LNCAP (cell line): ENCODE measurements around the gene NAPA.

Source experiments
- TF ChIP-seq, protein P1 (sequence below): fragments of 450-650 bp; IDR thresholded peaks from 2 replicates; pipeline ENCODE4 v1.5.1; 2017; ENCODE audit warnings: mild to moderate bottlenecking

NAPA gene

DNA sequence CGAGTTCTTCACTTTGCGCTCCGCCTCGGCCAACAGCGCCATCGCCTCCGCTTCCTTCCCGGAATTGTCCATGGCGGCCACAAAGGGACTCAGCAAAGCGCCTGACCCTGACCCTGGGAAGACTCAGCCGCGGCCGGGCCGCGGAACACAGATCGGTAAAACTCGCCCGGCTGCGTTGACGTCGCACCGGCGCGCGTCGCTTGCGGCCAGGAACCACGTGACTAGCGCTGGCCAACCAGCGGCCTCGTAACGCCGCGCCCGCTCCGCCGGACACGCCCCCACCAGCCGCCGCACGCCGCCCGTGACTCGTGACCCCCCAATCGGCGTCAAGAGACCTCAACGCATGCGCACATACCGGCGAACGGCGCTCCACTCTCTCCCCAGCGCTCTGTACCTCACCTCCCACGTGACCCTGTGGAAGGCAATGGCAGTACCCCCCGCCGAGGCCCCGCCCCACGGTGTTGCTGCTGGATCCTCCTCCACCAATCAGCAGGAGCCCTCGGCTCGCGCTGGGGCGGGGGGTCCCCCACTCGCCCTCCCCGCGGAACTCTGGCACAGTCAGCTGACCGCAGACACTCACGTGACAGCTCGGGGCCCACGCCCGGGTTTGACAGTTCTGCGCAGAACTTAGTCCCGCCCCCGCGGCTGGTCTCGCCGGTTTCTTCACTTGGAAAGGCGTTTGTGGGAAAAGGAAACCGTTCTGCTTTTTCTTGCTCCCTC, at the start of gene NAPA:
Gene NAPA (minus strand): TSS at position 195 of the 720 bp plus-strand sequence. CDS start 123 bp downstream, at position 72.
- TF ChIP-seq, protein P1, sequence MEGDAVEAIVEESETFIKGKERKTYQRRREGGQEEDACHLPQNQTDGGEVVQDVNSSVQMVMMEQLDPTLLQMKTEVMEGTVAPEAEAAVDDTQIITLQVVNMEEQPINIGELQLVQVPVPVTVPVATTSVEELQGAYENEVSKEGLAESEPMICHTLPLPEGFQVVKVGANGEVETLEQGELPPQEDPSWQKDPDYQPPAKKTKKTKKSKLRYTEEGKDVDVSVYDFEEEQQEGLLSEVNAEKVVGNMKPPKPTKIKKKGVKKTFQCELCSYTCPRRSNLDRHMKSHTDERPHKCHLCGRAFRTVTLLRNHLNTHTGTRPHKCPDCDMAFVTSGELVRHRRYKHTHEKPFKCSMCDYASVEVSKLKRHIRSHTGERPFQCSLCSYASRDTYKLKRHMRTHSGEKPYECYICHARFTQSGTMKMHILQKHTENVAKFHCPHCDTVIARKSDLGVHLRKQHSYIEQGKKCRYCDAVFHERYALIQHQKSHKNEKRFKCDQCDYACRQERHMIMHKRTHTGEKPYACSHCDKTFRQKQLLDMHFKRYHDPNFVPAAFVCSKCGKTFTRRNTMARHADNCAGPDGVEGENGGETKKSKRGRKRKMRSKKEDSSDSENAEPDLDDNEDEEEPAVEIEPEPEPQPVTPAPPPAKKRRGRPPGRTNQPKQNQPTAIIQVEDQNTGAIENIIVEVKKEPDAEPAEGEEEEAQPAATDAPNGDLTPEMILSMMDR: no peak

DNA sequence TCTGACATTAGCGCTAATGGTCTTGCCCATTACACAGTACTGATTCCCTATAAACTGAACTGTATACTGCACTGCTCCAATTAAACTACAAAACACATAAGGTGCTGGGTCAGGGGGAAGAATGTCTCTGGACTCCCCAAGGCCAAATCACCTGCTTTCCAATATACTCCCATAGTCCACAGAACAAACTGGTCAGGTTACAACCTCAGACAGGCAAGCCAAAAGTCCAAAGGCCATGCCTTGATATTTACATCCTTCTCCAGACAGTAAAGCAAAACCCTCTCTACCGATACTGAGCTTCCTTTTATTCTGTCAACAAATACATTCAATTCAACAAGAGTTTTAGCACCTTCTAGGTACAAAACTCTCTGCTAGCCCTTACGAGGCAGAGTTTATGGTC, 49.2 kb upstream of the NAPA start:
- TF ChIP-seq, protein P1: no peak

DNA sequence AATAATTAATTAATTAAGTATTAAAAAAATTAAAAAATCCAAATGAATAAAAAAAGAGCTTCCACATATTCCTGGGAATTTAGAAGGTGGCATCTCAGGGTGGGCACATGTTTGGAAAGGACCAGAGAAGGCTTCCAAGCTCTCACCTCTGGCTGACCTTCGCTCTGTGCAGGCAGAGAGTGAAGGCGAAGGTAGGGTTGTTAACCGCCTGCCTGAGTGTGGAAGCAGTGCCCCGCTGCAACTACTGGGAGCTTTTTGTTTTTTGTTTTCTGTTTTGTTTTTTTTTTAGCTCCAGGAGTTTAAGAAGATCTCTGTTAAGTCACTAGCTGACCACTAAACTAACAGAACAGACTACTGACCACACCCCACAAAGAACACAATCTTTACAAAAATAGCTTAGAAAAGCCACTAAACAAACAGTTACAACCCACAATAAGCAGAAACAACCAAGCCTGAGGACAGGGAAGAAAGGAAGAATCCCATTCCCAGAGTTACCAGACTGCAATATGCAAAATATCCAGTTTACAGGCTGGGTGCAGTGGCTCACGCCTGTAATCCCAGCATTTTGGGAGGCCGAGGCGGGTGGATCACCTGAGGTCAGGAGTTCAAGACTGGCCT, 46.7 kb upstream of the NAPA start:
- TF ChIP-seq, protein P1: no peak

DNA sequence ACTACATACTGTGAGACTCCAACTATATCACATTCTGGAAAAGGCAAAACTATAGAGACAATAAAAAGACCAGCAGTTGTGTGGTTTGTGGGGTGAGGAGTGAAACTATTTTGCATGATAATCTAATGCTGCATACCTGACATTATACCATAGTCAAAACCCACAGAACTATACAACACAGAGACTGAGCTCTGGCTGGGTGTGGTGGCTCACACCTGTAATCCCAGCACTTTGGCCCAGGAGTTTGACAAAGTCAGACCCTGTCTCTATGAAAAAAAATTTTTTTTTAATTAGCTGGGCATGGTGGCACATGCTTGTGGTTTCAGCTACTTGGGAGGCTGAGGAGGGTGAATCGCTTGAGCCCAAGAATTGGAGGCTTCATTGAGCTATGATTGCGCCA, 46.1 kb upstream of the NAPA start:
- TF ChIP-seq, protein P1: no peak

DNA sequence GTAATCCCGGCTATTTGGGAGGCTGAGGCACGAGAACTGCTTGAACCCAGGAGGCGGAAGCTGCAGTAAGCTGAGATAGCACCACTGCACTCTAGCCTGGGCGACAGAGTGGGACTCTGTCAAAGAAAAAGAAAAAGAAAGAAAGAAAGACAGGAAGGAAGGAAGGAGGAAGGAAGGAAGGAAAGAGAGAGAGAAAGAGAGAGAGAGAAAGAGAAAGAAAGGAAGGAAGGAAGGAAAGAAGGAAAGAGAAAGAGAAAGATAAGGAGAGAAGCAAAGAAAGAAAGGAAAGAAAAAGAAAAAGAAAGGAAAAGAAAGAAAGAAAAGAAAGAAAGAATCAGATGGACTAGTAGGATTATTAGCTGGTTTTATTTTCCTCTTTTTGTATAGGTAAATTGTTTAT, 35.3 kb upstream of the NAPA start:
- TF ChIP-seq, protein P1: no peak

DNA sequence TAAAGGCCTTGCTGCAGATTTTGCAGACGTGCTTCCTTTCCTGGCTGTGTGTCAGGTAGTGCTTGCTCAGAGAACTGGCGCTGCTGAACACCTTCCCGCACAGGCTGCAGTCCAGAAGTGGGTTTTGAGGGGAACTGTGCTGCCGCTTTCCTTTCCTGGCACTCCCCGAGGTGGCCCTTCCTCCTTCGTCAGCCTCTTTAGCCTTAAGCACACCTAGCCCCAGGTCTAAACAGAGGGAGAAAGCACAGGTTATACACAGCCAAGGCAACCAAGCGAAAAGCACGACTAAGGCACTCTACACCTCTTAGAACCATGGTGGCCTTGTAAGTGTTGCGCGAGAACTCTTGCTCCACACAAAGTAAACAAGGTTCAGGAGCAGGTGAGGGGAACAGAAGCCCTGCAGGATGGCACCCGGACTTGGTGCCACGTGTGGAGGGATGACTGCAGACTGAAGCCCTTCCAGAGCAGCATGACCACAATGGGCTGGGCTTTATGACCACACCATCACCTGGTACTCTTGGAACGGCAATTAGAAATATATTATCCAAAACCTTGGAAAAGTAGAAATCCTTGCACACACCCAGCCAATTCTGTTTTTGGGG, 34.5 kb upstream of the NAPA start:
- TF ChIP-seq, protein P1: no peak

DNA sequence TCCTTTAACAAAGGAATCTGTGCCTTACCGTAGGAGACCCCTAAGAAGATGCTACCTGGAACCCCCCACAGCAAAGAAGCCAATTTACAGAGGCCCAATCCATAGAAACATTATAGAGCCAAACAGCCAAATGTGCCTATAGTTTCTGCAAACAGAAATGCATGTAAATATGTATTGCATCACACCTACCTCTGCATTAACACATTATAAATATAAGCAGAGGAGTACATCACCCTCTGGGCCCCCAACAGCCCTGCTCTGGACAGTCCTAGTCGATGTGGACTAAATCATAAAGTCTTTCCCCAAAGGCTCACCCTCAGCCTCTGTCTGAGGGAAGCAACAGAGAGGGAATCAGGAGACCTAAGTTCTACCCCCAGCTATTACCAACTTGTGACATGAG, 32.3 kb upstream of the NAPA start:
- TF ChIP-seq, protein P1: no peak
